ENCODE data around the gene C4orf51. TPM values are rescaled to one million over a fixed set of nuclear protein-coding genes. Genes with fewer than 3 reads are reported as not detected.

The C4orf51 gene
- polyA plus RNA-seq, 1 of the 3 experiments (the other 2 are of a cell fraction): not detected

DNA sequence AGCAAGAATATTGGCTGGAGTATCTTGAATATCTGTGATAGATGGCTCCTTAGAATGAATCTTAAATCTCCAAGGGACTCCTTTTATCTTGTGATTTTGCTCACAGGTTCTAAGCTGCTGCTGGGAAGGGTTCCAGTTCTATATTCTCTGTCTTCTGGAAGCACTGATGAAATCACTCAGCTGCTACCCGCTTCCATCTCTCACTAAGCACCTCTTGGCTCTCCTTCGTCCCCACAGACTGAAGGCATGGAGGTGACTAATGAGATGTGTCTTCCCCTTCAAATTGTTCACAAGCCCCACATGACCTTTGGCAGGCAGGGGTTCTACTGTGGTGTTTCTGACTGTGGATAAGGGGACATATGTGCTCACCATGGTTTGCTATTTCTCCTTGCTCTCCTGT lies 75.9 kb downstream of the C4orf51 start (continued):
- TF ChIP-seq, protein P1, sequence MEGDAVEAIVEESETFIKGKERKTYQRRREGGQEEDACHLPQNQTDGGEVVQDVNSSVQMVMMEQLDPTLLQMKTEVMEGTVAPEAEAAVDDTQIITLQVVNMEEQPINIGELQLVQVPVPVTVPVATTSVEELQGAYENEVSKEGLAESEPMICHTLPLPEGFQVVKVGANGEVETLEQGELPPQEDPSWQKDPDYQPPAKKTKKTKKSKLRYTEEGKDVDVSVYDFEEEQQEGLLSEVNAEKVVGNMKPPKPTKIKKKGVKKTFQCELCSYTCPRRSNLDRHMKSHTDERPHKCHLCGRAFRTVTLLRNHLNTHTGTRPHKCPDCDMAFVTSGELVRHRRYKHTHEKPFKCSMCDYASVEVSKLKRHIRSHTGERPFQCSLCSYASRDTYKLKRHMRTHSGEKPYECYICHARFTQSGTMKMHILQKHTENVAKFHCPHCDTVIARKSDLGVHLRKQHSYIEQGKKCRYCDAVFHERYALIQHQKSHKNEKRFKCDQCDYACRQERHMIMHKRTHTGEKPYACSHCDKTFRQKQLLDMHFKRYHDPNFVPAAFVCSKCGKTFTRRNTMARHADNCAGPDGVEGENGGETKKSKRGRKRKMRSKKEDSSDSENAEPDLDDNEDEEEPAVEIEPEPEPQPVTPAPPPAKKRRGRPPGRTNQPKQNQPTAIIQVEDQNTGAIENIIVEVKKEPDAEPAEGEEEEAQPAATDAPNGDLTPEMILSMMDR (IDR thresholded peaks at IDR 0.05): no peak
- no peak for TF ChIP-seq NFIC (IDR thresholded peaks at IDR 0.05; ENCODE audit: borderline replicate concordance)

DNA sequence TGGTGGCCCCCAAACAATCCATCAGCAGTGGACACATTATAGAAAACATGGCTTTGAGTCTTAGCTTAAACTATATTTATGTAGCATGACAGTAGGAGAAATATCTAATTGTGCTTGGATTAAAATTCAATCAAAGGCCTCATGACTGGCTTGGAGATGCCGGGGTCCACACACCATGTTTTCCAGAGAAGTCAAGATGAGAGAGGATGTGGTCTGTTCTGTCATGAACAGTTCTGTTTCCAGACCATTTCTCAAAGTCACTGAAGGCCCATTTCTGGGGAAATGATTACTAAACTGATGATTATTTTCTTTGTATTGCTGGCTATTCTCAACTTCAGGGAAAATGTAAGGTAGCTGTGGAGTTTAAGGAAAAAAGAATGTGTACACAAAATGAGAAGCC lies 76.3 kb downstream of the C4orf51 start:
- CTCF ChIA-PET: no interaction called here

DNA sequence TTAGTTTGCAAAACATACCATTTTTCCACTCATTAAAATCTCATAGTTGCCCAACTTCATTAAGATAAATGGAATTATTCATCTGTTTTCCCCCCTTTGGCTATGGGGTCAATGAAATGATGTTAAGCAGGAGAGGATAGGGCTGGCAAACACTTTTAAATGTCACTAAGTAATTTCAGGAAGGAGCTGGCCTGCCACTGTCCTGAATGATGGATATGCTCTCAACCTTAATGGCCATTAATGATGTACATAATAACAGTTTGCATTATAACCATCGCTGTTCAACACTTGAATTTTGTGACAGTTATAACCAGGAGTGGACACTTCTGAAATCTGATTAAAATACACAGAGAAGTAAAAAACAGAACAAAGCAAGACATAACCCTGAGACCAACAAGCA lies 77.2 kb downstream of the C4orf51 start:
- TF ChIP-seq CHD2 (IDR thresholded peaks at IDR 0.05; ENCODE audit: low read length, partially characterized antibody): no peak
- no peak for TF ChIP-seq RAD21 (IDR thresholded peaks at IDR 0.05; ENCODE audit: low read length)
- TF ChIP-seq NFIC (IDR thresholded peaks at IDR 0.05; ENCODE audit: borderline replicate concordance): no peak
- no peak for TF ChIP-seq FOSL2 (IDR thresholded peaks at IDR 0.05; ENCODE audit: borderline replicate concordance, low read depth)
- TF ChIP-seq, protein P2, sequence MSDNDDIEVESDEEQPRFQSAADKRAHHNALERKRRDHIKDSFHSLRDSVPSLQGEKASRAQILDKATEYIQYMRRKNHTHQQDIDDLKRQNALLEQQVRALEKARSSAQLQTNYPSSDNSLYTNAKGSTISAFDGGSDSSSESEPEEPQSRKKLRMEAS (IDR thresholded peaks at IDR 0.05; ENCODE audit: low read depth): no peak
- no peak for TF ChIP-seq EP300 (IDR thresholded peaks at IDR 0.05; ENCODE audit: borderline replicate concordance in 1 of 2, low read depth in 1 of 2, low read length in 1 of 2)
- CTCF ChIA-PET: no interaction called here
- no peaks in the 10 kb centered on the region for H3K9me3 ChIP-seq

More for the DNA sequence above, 76.3 kb downstream of the C4orf51 start:
- Histone ChIP-seq H3K27ac (ENCODE audit: low read depth in 2 of 2, low read length in 1 of 2) (no peak overlapping the region), H3F3A (replicated peaks; ENCODE audit: insufficient read depth) (no peaks in the 10 kb centered on the region), H4K20me1 (ENCODE audit: insufficient read depth) (no peaks in the 10 kb centered on the region), H3K27me3 (ENCODE audit: insufficient read depth) (no peaks in the 10 kb centered on the region), H3K9me3 (no peaks in the 10 kb centered on the region), H3K4me3 (ENCODE audit: low read depth in 2 of 2, low read length in 1 of 2) (no peak overlapping the region), H3K4me1 (ENCODE audit: control insufficient read depth in 1 of 2, insufficient read depth in 2 of 2, low read depth in 1 of 2, low read length in 1 of 2) (no peaks in the 10 kb centered on the region), H3K9me2 (no peaks in the 10 kb centered on the region), H3K9ac (no peak overlapping the region), H3K36me3 (replicated peaks in 1 of 2; ENCODE audit: control insufficient read depth in 1 of 2, insufficient read depth in 2 of 2, low read length in 1 of 2) (peaks cover 24 to 28% of the 10 kb centered on the region in 2 experiments), H3K79me2 (ENCODE audit: insufficient read depth) (no peaks in the 10 kb centered on the region), H3K4me2 (no peak overlapping the region), H2AFZ (ENCODE audit: low read depth) (no peak overlapping the region)
- TF ChIP-seq SMC3 (IDR thresholded peaks at IDR 0.05; ENCODE audit: low read depth, low read length) (no peak), TCF12 (IDR thresholded peaks at IDR 0.05) (no peak), MEF2A (IDR thresholded peaks at IDR 0.05; ENCODE audit: borderline replicate concordance, low read depth) (no peak), FOSL2 (IDR thresholded peaks at IDR 0.05; ENCODE audit: borderline replicate concordance, low read depth) (no peak), NFIC (IDR thresholded peaks at IDR 0.05; ENCODE audit: borderline replicate concordance) (no peak), RXRA (IDR thresholded peaks at IDR 0.05; ENCODE audit: borderline replicate concordance, low read depth) (no peak), YY1 (IDR thresholded peaks at IDR 0.05; ENCODE audit: low read depth) (no peak), TEAD4 (IDR thresholded peaks at IDR 0.05; ENCODE audit: borderline replicate concordance, insufficient read depth) (no peak), RFX5 (IDR thresholded peaks at IDR 0.05; ENCODE audit: low read length) (no peak), NRF1 (IDR thresholded peaks at IDR 0.05; ENCODE audit: low read depth, low read length) (no peak)
- TF ChIP-seq, protein P3, sequence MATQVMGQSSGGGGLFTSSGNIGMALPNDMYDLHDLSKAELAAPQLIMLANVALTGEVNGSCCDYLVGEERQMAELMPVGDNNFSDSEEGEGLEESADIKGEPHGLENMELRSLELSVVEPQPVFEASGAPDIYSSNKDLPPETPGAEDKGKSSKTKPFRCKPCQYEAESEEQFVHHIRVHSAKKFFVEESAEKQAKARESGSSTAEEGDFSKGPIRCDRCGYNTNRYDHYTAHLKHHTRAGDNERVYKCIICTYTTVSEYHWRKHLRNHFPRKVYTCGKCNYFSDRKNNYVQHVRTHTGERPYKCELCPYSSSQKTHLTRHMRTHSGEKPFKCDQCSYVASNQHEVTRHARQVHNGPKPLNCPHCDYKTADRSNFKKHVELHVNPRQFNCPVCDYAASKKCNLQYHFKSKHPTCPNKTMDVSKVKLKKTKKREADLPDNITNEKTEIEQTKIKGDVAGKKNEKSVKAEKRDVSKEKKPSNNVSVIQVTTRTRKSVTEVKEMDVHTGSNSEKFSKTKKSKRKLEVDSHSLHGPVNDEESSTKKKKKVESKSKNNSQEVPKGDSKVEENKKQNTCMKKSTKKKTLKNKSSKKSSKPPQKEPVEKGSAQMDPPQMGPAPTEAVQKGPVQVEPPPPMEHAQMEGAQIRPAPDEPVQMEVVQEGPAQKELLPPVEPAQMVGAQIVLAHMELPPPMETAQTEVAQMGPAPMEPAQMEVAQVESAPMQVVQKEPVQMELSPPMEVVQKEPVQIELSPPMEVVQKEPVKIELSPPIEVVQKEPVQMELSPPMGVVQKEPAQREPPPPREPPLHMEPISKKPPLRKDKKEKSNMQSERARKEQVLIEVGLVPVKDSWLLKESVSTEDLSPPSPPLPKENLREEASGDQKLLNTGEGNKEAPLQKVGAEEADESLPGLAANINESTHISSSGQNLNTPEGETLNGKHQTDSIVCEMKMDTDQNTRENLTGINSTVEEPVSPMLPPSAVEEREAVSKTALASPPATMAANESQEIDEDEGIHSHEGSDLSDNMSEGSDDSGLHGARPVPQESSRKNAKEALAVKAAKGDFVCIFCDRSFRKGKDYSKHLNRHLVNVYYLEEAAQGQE (IDR thresholded peaks at IDR 0.05; ENCODE audit: low read depth, low read length): no peak
- WGBS (ENCODE audit: low lambda C conversion rate): 100% methylated on average over 1 of the region's 1 CpG
- DNase-seq: no peak
- POLR2A ChIA-PET: no interaction called here

More for the DNA sequence above, 77.2 kb downstream of the C4orf51 start:
- no peaks in the 10 kb centered on the region for H3K4me1 ChIP-seq (ENCODE audit: control insufficient read depth in 1 of 2, insufficient read depth in 2 of 2, low read depth in 1 of 2, low read length in 1 of 2)
- no peaks in the 10 kb centered on the region for H3K27me3 ChIP-seq (ENCODE audit: insufficient read depth)
- H2AFZ ChIP-seq (ENCODE audit: low read depth): no peak overlapping the region
- H4K20me1 ChIP-seq (ENCODE audit: insufficient read depth): no peaks in the 10 kb centered on the region
- no peak overlapping the region for H3K4me3 ChIP-seq (ENCODE audit: low read depth in 2 of 2, low read length in 1 of 2)
- no peak for DNase-seq
- POLR2A ChIA-PET: no interaction called here
- no peak overlapping the region for H3K9ac ChIP-seq
- H3K27ac ChIP-seq (ENCODE audit: low read depth in 2 of 2, low read length in 1 of 2): no peak overlapping the region; a peak in 1 of 4 replicates
- H3K4me2 ChIP-seq: no peak overlapping the region
- H3K79me2 ChIP-seq (ENCODE audit: insufficient read depth): no peaks in the 10 kb centered on the region
- no peaks in the 10 kb centered on the region for H3F3A ChIP-seq (replicated peaks; ENCODE audit: insufficient read depth)
- 73% methylated on average over 1 of the region's 1 CpG for WGBS (ENCODE audit: low lambda C conversion rate)
- no peaks in the 10 kb centered on the region for H3K9me2 ChIP-seq
- H3K36me3 ChIP-seq (replicated peaks in 1 of 2; ENCODE audit: control insufficient read depth in 1 of 2, insufficient read depth in 2 of 2, low read length in 1 of 2): peaks cover 24 to 33% of the 10 kb centered on the region in 2 experiments
